Bronchial epithelial cell (primary cell): ENCODE measurements around the gene ITPR3. TPM values are rescaled to one million over a fixed set of nuclear protein-coding genes. Genes with fewer than 3 reads are reported as not detected.

ENCODE experiments used
- DNase-seq: peaks from one replicate; pipeline ENCODE4 v3.0.0-alpha.2; 2010; ENCODE audit warnings: low read depth
- FAIRE-seq: peaks from 2 replicates; lab custom pipeline; 2011; peaks lifted over from hg19 to GRCh38; lab: Jason Lieb, UNC
- H3K27me3 ChIP-seq: 2 replicates; pipeline ENCODE4 v1.5.1; 2011; ENCODE audit warnings: low read length; ENCODE audit not compliant: control insufficient read depth, insufficient read depth
- H3K36me3 ChIP-seq: 2 replicates; pipeline ENCODE4 v1.5.1; 2011; ENCODE audit warnings: low read length; ENCODE audit not compliant: control insufficient read depth, insufficient read depth
- H3K4me3 ChIP-seq: 2 replicates; pipeline ENCODE4 v1.5.1; 2011; ENCODE audit warnings: mild to moderate bottlenecking, low read depth, low read length, control low read depth
- CTCF ChIP-seq: IDR thresholded peaks from 2 replicates; pipeline ENCODE4 v1.5.1; 2011; ENCODE audit warnings: mild to moderate bottlenecking, moderate library complexity, low read length, control low read depth, inconsistent platforms; ENCODE audit not compliant: insufficient read depth, severe bottlenecking
- total RNA-seq: library from RNA; depleted of rRNA; stranded (reverse); fragments of >200 nt; gene quantifications from 2 replicates; pipeline ENCODE4 v1.2.1, GENCODE V29; 2014

Gene ITPR3
- total RNA-seq, 1 donor from 2014 or later, result 95.6 TPM

GRCh38 chr6:33713786-33714185, 92.7 kb downstream of the ITPR3 start:
- no peak for FAIRE-seq
- Histone ChIP-seq H3K27me3 (no peaks in the 10 kb centered on the region), H3K4me3 (no peak overlapping the region), H3K36me3 (peaks cover 6% of the 10 kb centered on the region)
- TF ChIP-seq CTCF, result no peak
- no peak for DNase-seq

- TF ChIP-seq CTCF, result no peak
- peaks cover 3% of the 10 kb centered on the region for H3K36me3 ChIP-seq
- DNase-seq (no peak), FAIRE-seq (no peak)
- no peak overlapping the region for H3K4me3 ChIP-seq
- H3K27me3 ChIP-seq, result no peaks in the 10 kb centered on the region
Observed at GRCh38 chr6:33714385-33715040, 93.4 kb downstream of the ITPR3 start.

DNA sequence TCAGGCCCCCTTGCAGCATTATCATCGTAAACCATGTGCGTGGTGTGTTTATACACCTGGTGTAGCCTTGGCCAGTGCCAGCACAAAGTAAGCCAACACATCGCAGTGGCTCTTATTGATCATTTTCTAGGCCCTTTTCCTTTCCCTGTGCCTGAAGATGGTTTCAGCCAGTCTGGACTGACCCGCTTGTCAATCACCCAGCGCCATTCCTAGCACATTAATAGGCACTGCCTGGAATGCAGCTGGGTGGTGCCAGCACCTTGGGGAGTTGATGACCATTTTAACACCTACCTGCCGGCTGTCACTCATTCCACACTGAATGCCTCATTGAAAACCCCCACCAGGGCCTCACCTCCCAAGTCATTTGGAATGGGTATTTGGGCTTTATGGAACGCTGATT, 95.3 kb downstream of the ITPR3 start:
- FAIRE-seq, result no peak
- no peaks in the 10 kb centered on the region for H3K36me3 ChIP-seq
- DNase-seq, result peak; percentile 82
- no peak for TF ChIP-seq CTCF
- no peaks in the 10 kb centered on the region for H3K27me3 ChIP-seq
- H3K4me3 ChIP-seq, result no peak overlapping the region

DNA sequence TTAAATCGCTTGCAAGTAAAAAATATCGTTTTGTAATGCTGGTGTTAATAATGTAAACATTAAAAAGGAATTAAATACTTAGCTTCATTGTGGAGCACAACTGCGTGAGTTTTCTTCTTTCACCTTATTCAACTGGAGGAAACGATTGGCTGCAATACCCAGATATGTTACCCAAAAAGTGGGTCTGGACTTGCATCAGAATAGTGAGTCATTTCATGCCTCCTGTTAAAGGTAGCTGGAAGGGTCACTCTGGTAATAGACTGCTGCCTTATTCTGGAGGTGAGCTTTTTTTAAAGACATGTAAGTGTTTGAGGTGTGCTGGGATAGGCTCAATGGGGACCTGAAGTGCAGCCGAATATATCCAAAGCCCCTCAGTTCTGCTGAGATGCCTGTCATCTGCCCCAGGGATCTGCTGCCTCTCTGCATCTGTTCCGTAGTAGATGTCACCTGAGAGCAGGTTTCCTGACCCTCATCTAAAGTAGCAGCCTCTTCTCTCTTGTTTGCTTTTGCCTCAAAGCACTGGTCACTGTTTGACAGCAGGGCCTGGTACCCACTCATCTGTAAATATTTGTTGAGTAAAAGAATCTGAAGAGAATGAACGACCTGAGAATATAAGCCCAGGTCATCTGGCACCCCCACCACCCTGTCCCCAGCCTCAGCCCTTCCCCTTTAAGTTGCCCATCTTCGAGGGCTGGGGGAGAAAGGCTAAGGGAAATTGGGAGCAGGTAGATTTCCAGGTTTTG, 95.9 kb downstream of the ITPR3 start:
- FAIRE-seq, result no peak
- H3K4me3 ChIP-seq, result no peak overlapping the region
- peaks cover 1% of the 10 kb centered on the region for H3K27me3 ChIP-seq
- TF ChIP-seq CTCF, result no peak
- peak; percentile 86 for DNase-seq
- H3K36me3 ChIP-seq, result no peaks in the 10 kb centered on the region

GRCh38 chr6:33717934-33718455, 96.9 kb downstream of the ITPR3 start:
- no peak for DNase-seq
- H3K4me3 ChIP-seq, result no peak overlapping the region
- H3K36me3 ChIP-seq, result no peaks in the 10 kb centered on the region
- peaks cover 4% of the 10 kb centered on the region for H3K27me3 ChIP-seq
- FAIRE-seq, result no peak
- TF ChIP-seq CTCF, result no peak
